Activated T-cell treated with anti-CD3 and anti-CD28 coated beads, Interleukin-2, amount 50 U/mL, for 24 hours (primary cell): Measurements from ENCODE around the gene SUGCT.

Experiments
- DNase-seq: peaks from one replicate; pipeline ENCODE4 v3.0.0-alpha.2; 2020
- H3K27ac Mint-ChIP-seq: 2 replicates; pipeline ENCODE4 v1.8.0; 2020; ENCODE audit warnings: mild to moderate bottlenecking, mixed read lengths
- H3K27me3 Mint-ChIP-seq: 2 replicates; pipeline ENCODE4 v1.8.0; 2020; ENCODE audit warnings: mixed read lengths
- H3K36me3 Mint-ChIP-seq: 2 replicates; pipeline ENCODE4 v1.8.0; 2020; ENCODE audit warnings: low read depth, mixed read lengths
- H3K4me1 Mint-ChIP-seq: 2 replicates; pipeline ENCODE4 v1.8.0; 2020; ENCODE audit warnings: low read depth, mixed read lengths
- H3K4me3 Mint-ChIP-seq: 2 replicates; pipeline ENCODE4 v1.8.0; 2020; ENCODE audit warnings: mild to moderate bottlenecking, moderate library complexity, mixed read lengths
- H3K9me3 Mint-ChIP-seq: 2 replicates; pipeline ENCODE4 v1.8.0; 2020; ENCODE audit warnings: mixed read lengths

SUGCT gene

DNA sequence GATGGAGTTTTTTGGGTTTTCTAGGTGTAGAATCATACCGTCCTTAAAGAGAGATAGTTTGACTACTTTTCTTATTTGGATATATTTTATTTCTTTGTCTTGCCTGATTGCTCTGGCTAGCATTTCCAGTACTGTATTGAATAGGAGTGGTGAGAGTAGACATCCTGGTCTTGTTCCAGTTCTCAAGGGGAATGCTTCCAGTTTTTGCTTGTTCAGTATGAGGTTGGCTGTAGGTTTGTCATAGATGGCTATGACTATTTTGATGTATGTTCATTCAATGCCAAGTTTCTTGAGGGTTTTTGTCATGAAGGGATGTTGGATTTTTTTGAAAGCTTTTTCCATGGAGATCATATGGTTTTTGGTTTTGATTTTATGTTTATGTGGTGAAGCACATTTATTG is 676.9 kb downstream of the SUGCT start:
- Mint-ChIP-seq H3K27me3 (no peaks in the 10 kb centered on the region), H3K27ac (no peak overlapping the region), H3K4me1 (no peaks in the 10 kb centered on the region), H3K36me3 (no peaks in the 10 kb centered on the region), H3K4me3 (no peak overlapping the region), H3K9me3 (peaks cover 17% of the 10 kb centered on the region)
- DNase-seq, result no peak

DNA sequence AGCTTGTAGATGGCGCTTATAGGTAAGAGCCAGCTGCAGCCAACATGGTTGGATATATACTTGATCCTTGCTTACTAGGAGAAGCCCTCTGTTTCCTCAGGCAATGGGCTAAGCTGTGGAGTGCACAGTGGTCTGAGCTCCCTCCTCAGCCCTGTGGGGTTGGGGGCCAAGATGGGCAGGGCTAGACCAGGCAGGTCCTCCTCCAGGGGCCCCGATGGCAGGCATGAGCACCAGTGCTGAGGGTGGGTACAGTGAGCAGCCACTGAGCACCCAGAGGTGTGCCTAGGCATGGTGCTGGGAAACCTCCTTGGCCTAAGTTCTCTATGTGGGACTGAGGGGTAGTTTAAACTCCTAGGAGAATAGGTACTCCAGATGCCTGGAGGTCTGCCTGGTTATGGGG is 680.2 kb downstream of the SUGCT start:
- Mint-ChIP-seq H3K27me3 (no peaks in the 10 kb centered on the region), H3K27ac (no peak overlapping the region), H3K4me1 (no peaks in the 10 kb centered on the region), H3K9me3 (peaks cover 22% of the 10 kb centered on the region), H3K4me3 (no peak overlapping the region), H3K36me3 (no peaks in the 10 kb centered on the region)
- no peak for DNase-seq

DNA sequence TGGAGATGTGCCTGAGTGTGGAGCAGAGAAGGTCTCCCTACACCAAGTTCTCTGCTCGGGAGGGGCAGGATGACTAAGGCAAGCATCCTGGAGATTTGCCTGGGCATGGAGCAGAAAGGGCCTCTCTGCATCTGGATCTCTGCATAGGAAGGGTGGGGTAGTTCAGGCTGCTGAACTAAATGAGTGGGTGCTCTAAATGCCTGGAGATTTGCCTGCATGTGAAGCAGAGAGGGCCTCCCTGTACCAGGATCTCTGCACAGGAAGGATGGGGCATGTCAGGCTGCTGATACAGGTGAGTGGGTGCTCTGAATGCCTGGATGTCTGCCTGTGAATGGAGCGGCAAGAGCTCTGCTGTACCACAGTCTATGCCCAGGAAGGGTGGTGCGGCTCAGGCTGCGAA is 680.7 kb downstream of the SUGCT start:
- Mint-ChIP-seq H3K36me3 (no peaks in the 10 kb centered on the region), H3K9me3 (peaks cover 19% of the 10 kb centered on the region), H3K27ac (no peak overlapping the region), H3K4me3 (no peak overlapping the region), H3K27me3 (no peaks in the 10 kb centered on the region), H3K4me1 (no peaks in the 10 kb centered on the region)
- no peak for DNase-seq

DNA sequence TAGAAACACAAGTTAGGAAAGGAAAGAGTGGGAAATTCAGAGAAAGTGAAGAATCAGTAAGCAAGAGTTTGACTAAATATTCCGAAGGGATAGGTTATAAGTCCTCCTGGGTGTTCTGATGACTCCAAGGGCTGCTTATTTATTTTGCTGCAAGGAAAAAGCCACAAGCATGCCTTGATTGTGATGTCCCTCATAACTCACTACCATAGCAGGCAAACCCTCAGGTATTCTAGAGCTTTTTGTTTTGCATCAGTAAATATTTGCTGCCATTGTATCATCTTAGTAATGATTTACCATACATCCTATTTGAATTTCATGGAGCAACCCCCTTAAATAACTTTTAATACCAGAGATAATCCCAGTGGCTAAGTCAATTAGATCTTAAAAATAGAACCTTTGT is 688.1 kb downstream of the SUGCT start:
- H3K4me1 Mint-ChIP-seq, result no peaks in the 10 kb centered on the region
- no peaks in the 10 kb centered on the region for H3K36me3 Mint-ChIP-seq
- no peak overlapping the region for H3K4me3 Mint-ChIP-seq
- no peak for DNase-seq
- H3K27me3 Mint-ChIP-seq, result no peaks in the 10 kb centered on the region
- peaks cover 4% of the 10 kb centered on the region for H3K9me3 Mint-ChIP-seq
- H3K27ac Mint-ChIP-seq, result no peak overlapping the region

DNA sequence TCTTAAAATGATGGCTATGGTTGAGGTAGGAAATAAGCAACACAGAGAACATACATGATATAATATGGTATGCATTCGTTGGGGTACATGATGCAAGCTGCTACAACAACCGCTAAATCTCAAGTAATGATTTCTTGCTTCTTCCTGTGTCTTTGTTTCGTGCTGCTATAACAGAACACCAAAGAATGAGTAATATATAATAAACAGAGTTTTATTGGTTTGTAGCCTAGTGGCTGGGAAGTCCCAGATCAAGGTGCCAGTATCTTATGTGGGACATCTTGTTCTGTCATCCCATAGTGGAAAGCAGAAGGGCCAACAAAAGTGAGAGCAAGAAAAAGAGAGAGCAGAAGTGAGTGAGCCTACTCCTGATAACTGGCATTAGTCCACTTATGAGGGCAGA is 689.7 kb downstream of the SUGCT start:
- Mint-ChIP-seq H3K4me3 (no peak overlapping the region), H3K4me1 (no peaks in the 10 kb centered on the region), H3K36me3 (no peaks in the 10 kb centered on the region), H3K9me3 (peaks cover 4% of the 10 kb centered on the region), H3K27me3 (no peaks in the 10 kb centered on the region), H3K27ac (no peak overlapping the region)
- no peak for DNase-seq

- Mint-ChIP-seq H3K9me3 (peaks cover 4% of the 10 kb centered on the region), H3K4me1 (no peaks in the 10 kb centered on the region), H3K4me3 (no peak overlapping the region), H3K27me3 (no peaks in the 10 kb centered on the region), H3K27ac (no peak overlapping the region), H3K36me3 (no peaks in the 10 kb centered on the region)
- DNase-seq, result no peak
These were observed 691.8 kb downstream of the SUGCT start for GRCh38 chr7:40826411-40827221.

GRCh38 chr7:40827222-40828085 is 692.6 kb downstream of the SUGCT start:
- H3K9me3 Mint-ChIP-seq, result no peaks in the 10 kb centered on the region
- no peaks in the 10 kb centered on the region for H3K4me1 Mint-ChIP-seq
- H3K27ac Mint-ChIP-seq, result no peak overlapping the region
- H3K4me3 Mint-ChIP-seq, result no peak overlapping the region
- no peaks in the 10 kb centered on the region for H3K27me3 Mint-ChIP-seq
- no peaks in the 10 kb centered on the region for H3K36me3 Mint-ChIP-seq
- DNase-seq, result no peak

DNA sequence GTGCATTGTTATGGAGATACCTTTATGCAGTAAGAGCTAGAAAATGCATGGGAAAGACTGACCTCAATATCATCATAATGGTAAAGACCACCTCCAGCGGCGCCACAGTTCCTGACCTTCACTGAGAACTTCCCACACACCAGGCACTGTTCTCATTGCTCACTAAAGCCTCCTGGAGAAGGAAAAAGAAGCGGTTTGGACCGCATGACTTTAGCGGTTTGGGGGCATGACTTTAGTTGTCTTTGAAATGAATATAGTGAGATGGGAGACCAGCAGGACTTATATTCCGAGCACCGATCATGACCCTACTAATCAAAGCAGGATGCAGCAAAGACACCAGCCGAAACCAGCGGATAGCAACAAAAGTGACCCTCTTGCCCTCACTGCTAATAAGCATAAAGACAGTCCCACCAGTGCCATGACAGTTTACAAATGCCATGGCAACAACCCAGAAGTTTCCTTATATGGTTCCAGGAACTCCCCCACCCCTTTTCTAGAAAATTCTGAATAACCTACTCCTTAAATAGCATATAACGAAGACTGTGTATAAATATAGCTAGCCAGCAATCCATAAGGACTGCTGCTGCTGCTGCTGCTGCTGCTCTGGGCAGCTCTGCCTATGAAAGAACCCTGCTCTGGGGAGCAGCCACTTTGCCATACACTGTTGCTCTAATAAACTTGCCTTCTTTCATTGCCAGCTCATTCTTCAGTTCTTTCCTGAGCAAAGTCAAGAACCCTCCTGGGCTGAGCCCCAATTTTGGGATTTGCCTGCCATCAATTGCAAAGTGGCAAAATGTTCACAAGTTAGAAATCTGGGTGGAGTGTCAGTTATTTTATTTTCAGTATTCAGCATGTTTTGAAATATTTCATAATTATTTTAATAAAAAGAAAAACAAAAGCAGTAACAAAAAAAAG is 694.1 kb downstream of the SUGCT start:
- H3K27ac Mint-ChIP-seq, result no peak overlapping the region
- no peak for DNase-seq
- H3K9me3 Mint-ChIP-seq, result no peaks in the 10 kb centered on the region
- no peaks in the 10 kb centered on the region for H3K4me1 Mint-ChIP-seq
- H3K36me3 Mint-ChIP-seq, result no peaks in the 10 kb centered on the region
- no peak overlapping the region for H3K4me3 Mint-ChIP-seq
- H3K27me3 Mint-ChIP-seq, result no peaks in the 10 kb centered on the region

DNA sequence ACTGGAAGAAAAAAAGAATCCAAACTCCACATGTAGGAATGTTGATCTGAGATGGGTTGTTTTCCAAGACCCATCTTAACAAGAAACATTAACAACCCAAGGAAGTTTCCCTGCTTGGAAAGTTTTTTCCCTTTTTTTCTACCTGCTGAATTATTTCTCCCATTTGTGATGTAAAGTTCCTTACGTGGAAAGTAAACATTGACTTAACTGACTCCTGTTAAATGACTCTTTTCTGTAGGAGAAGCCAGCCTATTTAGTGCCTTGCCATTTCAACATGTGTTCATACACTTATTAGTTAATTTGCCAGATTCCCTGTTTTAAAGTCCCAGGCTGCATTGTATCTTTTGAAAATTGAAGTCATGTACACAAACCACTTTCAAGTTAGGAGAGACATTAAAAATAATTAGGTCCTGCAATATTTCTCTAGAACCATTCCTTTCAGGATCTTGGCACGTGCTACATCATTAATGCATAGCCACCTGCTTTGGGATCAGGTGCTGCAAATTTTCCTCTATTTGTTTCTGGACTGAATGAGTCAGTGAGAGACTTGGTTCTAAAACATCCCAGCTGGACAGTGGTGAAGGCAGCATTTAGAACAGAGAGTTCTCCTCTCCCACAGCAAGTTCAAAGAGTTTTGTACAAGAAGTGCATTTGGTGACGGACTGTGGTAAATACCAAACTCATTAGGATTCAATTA is 698.5 kb downstream of the SUGCT start:
- DNase-seq, result no peak
- no peaks in the 10 kb centered on the region for H3K4me1 Mint-ChIP-seq
- no peaks in the 10 kb centered on the region for H3K27me3 Mint-ChIP-seq
- H3K9me3 Mint-ChIP-seq, result no peaks in the 10 kb centered on the region
- H3K27ac Mint-ChIP-seq, result no peak overlapping the region
- H3K36me3 Mint-ChIP-seq, result no peaks in the 10 kb centered on the region
- H3K4me3 Mint-ChIP-seq, result no peak overlapping the region

DNA sequence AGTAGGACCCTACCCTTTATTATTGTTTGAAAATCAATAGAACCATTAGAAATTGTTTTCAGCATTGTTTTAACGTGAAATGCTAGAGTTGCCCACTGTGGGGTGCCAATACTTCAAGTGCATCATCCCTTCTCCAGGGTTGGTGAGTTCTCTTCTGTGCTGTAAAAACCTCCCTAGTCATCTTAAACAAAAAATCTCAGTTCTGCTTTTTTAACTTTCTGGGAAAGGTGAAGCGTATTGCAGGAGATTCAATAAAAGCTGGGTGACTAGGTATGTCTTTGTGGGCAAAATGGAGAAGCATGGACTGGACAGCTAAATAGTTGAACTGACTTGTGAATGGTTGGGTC is 699.1 kb downstream of the SUGCT start:
- DNase-seq, result no peak
- H3K27ac Mint-ChIP-seq, result no peak overlapping the region
- no peaks in the 10 kb centered on the region for H3K9me3 Mint-ChIP-seq
- no peaks in the 10 kb centered on the region for H3K36me3 Mint-ChIP-seq
- H3K4me1 Mint-ChIP-seq, result no peaks in the 10 kb centered on the region
- H3K27me3 Mint-ChIP-seq, result no peaks in the 10 kb centered on the region
- no peak overlapping the region for H3K4me3 Mint-ChIP-seq

- no peaks in the 10 kb centered on the region for H3K36me3 Mint-ChIP-seq
These were observed 701.4 kb downstream of the SUGCT start for GRCh38 chr7:40836218-40836617.

DNA sequence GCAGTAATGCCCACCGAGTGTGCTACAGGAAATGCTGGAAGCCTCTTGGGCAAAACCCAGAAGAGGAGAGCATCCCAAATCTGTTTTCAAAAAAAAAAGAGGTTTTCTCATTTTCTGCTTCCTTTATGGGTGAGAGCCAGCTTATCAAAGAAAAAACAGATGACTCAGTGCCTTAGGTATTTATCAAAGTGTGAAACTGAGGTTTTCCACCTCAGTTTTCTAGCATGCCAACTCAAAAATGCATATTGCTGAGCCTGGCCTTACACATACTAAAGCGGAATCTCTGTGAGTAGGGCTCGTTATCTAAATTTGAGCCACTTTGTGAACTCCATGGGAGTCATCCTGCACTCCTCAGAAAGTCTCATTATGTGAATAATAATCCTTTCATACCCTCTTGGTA is 705.1 kb downstream of the SUGCT start:
- H3K36me3 Mint-ChIP-seq, result no peaks in the 10 kb centered on the region
- DNase-seq, result no peak

More at GRCh38 chr7:40836218-40836617, 701.4 kb downstream of the SUGCT start:
- DNase-seq, result no peak
- peaks cover 4% of the 10 kb centered on the region for H3K9me3 Mint-ChIP-seq
- H3K27ac Mint-ChIP-seq, result no peak overlapping the region
- no peak overlapping the region for H3K4me3 Mint-ChIP-seq
- H3K27me3 Mint-ChIP-seq, result no peaks in the 10 kb centered on the region
- no peaks in the 10 kb centered on the region for H3K4me1 Mint-ChIP-seq

GRCh38 chr7:40840990-40841389 is 706.2 kb downstream of the SUGCT start:
- no peak overlapping the region for H3K4me3 Mint-ChIP-seq
- H3K4me1 Mint-ChIP-seq, result no peaks in the 10 kb centered on the region
- H3K36me3 Mint-ChIP-seq, result no peaks in the 10 kb centered on the region
- H3K27ac Mint-ChIP-seq, result no peak overlapping the region
- DNase-seq, result no peak
- H3K9me3 Mint-ChIP-seq, result peaks cover 4% of the 10 kb centered on the region
- no peaks in the 10 kb centered on the region for H3K27me3 Mint-ChIP-seq

More for the DNA sequence above, 705.1 kb downstream of the SUGCT start:
- no peak overlapping the region for H3K27ac Mint-ChIP-seq
- H3K9me3 Mint-ChIP-seq, result peaks cover 4% of the 10 kb centered on the region
- no peaks in the 10 kb centered on the region for H3K27me3 Mint-ChIP-seq
- H3K4me1 Mint-ChIP-seq, result no peaks in the 10 kb centered on the region
- H3K4me3 Mint-ChIP-seq, result no peak overlapping the region

DNA sequence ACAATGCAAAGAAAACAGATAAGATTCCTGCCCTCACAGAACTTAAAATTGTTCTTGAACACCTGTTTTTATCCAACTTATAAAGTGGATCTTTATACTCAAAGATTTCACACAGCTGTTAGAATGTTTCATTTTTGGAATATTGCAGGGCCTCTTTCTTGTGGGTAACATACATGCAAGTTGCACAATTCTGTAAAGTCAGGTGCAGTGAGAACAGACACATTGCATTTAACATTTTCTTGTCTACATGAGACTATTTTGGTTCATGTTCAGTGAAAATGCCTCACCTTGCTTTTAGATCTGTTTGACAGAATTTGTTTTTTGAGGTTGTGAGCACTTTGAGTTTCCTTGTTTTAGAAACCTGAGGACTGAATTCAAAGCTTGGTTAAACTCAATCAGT is 707.8 kb downstream of the SUGCT start:
- no peaks in the 10 kb centered on the region for H3K4me1 Mint-ChIP-seq
- no peak overlapping the region for H3K4me3 Mint-ChIP-seq
- H3K27me3 Mint-ChIP-seq, result no peaks in the 10 kb centered on the region
- H3K27ac Mint-ChIP-seq, result no peak overlapping the region
- peaks cover 4% of the 10 kb centered on the region for H3K9me3 Mint-ChIP-seq
- no peaks in the 10 kb centered on the region for H3K36me3 Mint-ChIP-seq
- no peak for DNase-seq
